IMR-90 (cell line): Measurements from ENCODE around the gene WDR27. TPM values are rescaled to one million over a fixed set of nuclear protein-coding genes. Genes with fewer than 3 reads are reported as not detected.

ENCODE experiments used
- ATAC-seq: fragments of 200-7000 bp; cut with Tn5 transposase; 2 replicates; pipeline ENCODE4 v1.9.1; 2020; ENCODE audit warnings: low read depth, mild to moderate bottlenecking, moderate library complexity
- BruUV-seq: library from RNA; stranded (reverse); fragments of 400-500 nt; replicated peaks from 2 replicates; lab custom pipeline; 2021; lab: Mats Ljungman, UMichigan
- CTCF ChIA-PET: fragments of 300-600 bp; formaldehyde crosslinking; extraction: SDS; loops from one replicate; lab custom pipeline; 2021; ENCODE audit warnings: antibody characterized with exemption; lab: Yijun Ruan, JAX
- POLR2A ChIA-PET: fragments of 300-600 bp; sonication (Branson Sonifier 250); formaldehyde crosslinking; loops from one replicate; lab custom pipeline; 2022; ENCODE audit warnings: antibody characterized with exemption; ENCODE audit not compliant: unreplicated experiment; lab: Charles Lee
- DNase-seq: peaks from one replicate; pipeline ENCODE4 v3.0.0; 2013
- H2AFZ ChIP-seq: replicated peaks from 2 replicates; pipeline ENCODE3; 2013; ENCODE audit warnings: low read length, mild to moderate bottlenecking; ENCODE audit not compliant: poor library complexity
- H2AK5ac ChIP-seq: 2 replicates; pipeline ENCODE4 v1.6.1; 2013; ENCODE audit warnings: low read depth, low read length, inconsistent platforms
- H2AK9ac ChIP-seq: replicated peaks from 2 replicates; pipeline ENCODE3; 2013; ENCODE audit warnings: mild to moderate bottlenecking, low read depth, low read length, moderate library complexity; ENCODE audit not compliant: poor library complexity
- H2BK120ac ChIP-seq: 2 replicates; pipeline ENCODE4 v1.6.1; 2013; ENCODE audit warnings: low read depth, low read length, inconsistent platforms
- H2BK15ac ChIP-seq: 3 replicates; pipeline ENCODE4 v1.6.1; 2013; ENCODE audit warnings: low read depth, low read length, inconsistent platforms
- H2BK20ac ChIP-seq: 2 replicates; pipeline ENCODE4 v1.6.1; 2013; ENCODE audit warnings: low read depth, mild to moderate bottlenecking, inconsistent platforms, low read length, moderate library complexity
- H2BK5ac ChIP-seq: 2 replicates; pipeline ENCODE4 v1.6.1; 2013; ENCODE audit warnings: mild to moderate bottlenecking, low read depth, low read length, inconsistent platforms; ENCODE audit not compliant: poor library complexity, severe bottlenecking
- H3K14ac ChIP-seq: replicated peaks from 2 replicates; pipeline ENCODE4 v1.6.1; 2013; ENCODE audit warnings: low read depth, low read length, inconsistent platforms
- H3K18ac ChIP-seq: 2 replicates; pipeline ENCODE4 v1.6.1; 2013; ENCODE audit warnings: low read depth, low read length, control low read depth
- H3K23ac ChIP-seq: 2 replicates; pipeline ENCODE4 v1.6.1; 2013; ENCODE audit warnings: low read depth, low read length, inconsistent platforms
- H3K27ac ChIP-seq: 2 replicates; pipeline ENCODE4 v1.5.1; 2013; ENCODE audit warnings: mild to moderate bottlenecking, control low read depth, low read length; ENCODE audit not compliant: insufficient read depth
- H3K27me3 ChIP-seq: 2 replicates; pipeline ENCODE4 v1.6.1; 2013; ENCODE audit warnings: low read length; ENCODE audit not compliant: control insufficient read depth, insufficient read depth
- H3K36me3 ChIP-seq: 2 replicates; pipeline ENCODE4 v1.6.1; 2013; ENCODE audit warnings: low read length, mixed read lengths; ENCODE audit not compliant: control insufficient read depth, insufficient read depth
- H3K4ac ChIP-seq: 2 replicates; pipeline ENCODE4 v1.6.1; 2013; ENCODE audit warnings: low read depth, low read length, inconsistent platforms
- H3K4me1 ChIP-seq: 2 replicates; pipeline ENCODE4 v1.6.1; 2013; ENCODE audit warnings: low read length, mixed read lengths; ENCODE audit not compliant: control insufficient read depth, insufficient read depth
- H3K4me2 ChIP-seq: 2 replicates; pipeline ENCODE4 v1.6.1; 2013; ENCODE audit warnings: low read depth, mild to moderate bottlenecking, control low read depth, low read length, moderate library complexity
- H3K4me3 ChIP-seq: 2 replicates; pipeline ENCODE4 v1.5.1; 2013; ENCODE audit warnings: low read depth, mild to moderate bottlenecking, control low read depth, low read length, moderate library complexity; ENCODE audit not compliant: insufficient read depth
- H3K56ac ChIP-seq: 2 replicates; pipeline ENCODE4 v1.6.1; 2013; ENCODE audit warnings: low read length, inconsistent platforms; ENCODE audit not compliant: insufficient read depth; ENCODE audit errors: extremely low read depth
- H3K79me1 ChIP-seq, 2 experiments: 2 replicates each; pipeline ENCODE4 v1.6.1; 2013; ENCODE audit warnings: low read length in 2 of 2, inconsistent platforms in 1 of 2, low read depth in 1 of 2
- H3K9ac ChIP-seq: 2 replicates; pipeline ENCODE4 v1.6.1; 2013; ENCODE audit warnings: low read depth, low read length, control low read depth
- H3K9me1 ChIP-seq: 2 replicates; pipeline ENCODE4 v1.6.1; 2013; ENCODE audit warnings: low read length, inconsistent platforms; ENCODE audit not compliant: insufficient read depth
- H3K9me3 ChIP-seq: 2 replicates; pipeline ENCODE4 v1.6.1; 2013; ENCODE audit warnings: low read length; ENCODE audit not compliant: control insufficient read depth, insufficient read depth
- H4K20me1 ChIP-seq: 2 replicates; pipeline ENCODE4 v1.6.1; 2013; ENCODE audit warnings: low read length, inconsistent platforms; ENCODE audit not compliant: insufficient read depth
- H4K5ac ChIP-seq: 2 replicates; pipeline ENCODE4 v1.6.1; 2013; ENCODE audit warnings: mild to moderate bottlenecking, low read depth, low read length, control low read depth
- H4K8ac ChIP-seq, 2 experiments: 2 replicates each; pipeline ENCODE4 v1.6.1; 2013; ENCODE audit warnings: low read depth in 2 of 2, low read length in 2 of 2, control low read depth in 1 of 2, inconsistent platforms in 1 of 2
- H4K91ac ChIP-seq: 2 replicates; pipeline ENCODE4 v1.6.1; 2013; ENCODE audit warnings: low read depth, low read length, inconsistent platforms; ENCODE audit not compliant: insufficient read depth
- BHLHE40 ChIP-seq: fragments of 150-350 bp; IDR thresholded peaks from 2 replicates; pipeline ENCODE4 v1.6.1; 2016; ENCODE audit warnings: mild to moderate bottlenecking, low read depth, low read length
- CEBPB ChIP-seq: IDR thresholded peaks from 2 replicates; pipeline ENCODE4 v1.6.1; 2012; ENCODE audit warnings: low read depth, low read length, improper control_type of control experiment
- CHD1 ChIP-seq: IDR thresholded peaks from 2 replicates; pipeline ENCODE4 v1.6.1; 2012; ENCODE audit warnings: low read depth, low read length, improper control_type of control experiment
- CTCF ChIP-seq: conservative IDR thresholded peaks from 2 replicates; pipeline ENCODE4 v1.5.1; 2012; ENCODE audit warnings: mild to moderate bottlenecking, low read depth, low read length, improper control_type of control experiment
- ELK1 ChIP-seq: fragments of 150-350 bp; IDR thresholded peaks from 2 replicates; pipeline ENCODE4 v1.6.1; 2016; ENCODE audit warnings: low read depth, mild to moderate bottlenecking, low read length, moderate library complexity, borderline replicate concordance
- FOS ChIP-seq: fragments of 150-350 bp; IDR thresholded peaks from 2 replicates; pipeline ENCODE4 v1.6.1; 2016; ENCODE audit warnings: low read depth, low read length
- MAFK ChIP-seq: IDR thresholded peaks from 2 replicates; pipeline ENCODE4 v1.6.1; 2012; ENCODE audit warnings: low read depth, low read length, improper control_type of control experiment
- MAZ ChIP-seq: IDR thresholded peaks from 2 replicates; pipeline ENCODE4 v1.6.1; 2012; ENCODE audit warnings: low read depth, mild to moderate bottlenecking, low read length, improper control_type of control experiment, moderate library complexity, borderline replicate concordance
- MXI1 ChIP-seq: IDR thresholded peaks from 2 replicates; pipeline ENCODE4 v1.6.1; 2012; ENCODE audit warnings: low read depth, mild to moderate bottlenecking, low read length, moderate library complexity, borderline replicate concordance
- NFE2L2 ChIP-seq: fragments of 150-350 bp; IDR thresholded peaks from 2 replicates; pipeline ENCODE4 v1.6.1; 2016; ENCODE audit warnings: low read depth, mild to moderate bottlenecking, low read length
- POLR2A ChIP-seq: IDR thresholded peaks from 2 replicates; pipeline ENCODE4 v1.6.1; 2012; ENCODE audit warnings: mild to moderate bottlenecking, low read depth, low read length
- RAD21 ChIP-seq: IDR thresholded peaks from 2 replicates; pipeline ENCODE4 v1.6.1; 2012; ENCODE audit warnings: low read length, improper control_type of control experiment
- RCOR1 ChIP-seq: IDR thresholded peaks from 2 replicates; pipeline ENCODE4 v1.6.1; 2012; ENCODE audit warnings: mild to moderate bottlenecking, low read length, improper control_type of control experiment; ENCODE audit not compliant: insufficient replicate concordance
- RFX5 ChIP-seq: IDR thresholded peaks from 2 replicates; pipeline ENCODE4 v1.8.0; 2012; ENCODE audit warnings: low read depth, mild to moderate bottlenecking, low read length, moderate library complexity
- SMC3 ChIP-seq: fragments of 150-350 bp; IDR thresholded peaks from 2 replicates; pipeline ENCODE4 v1.6.1; 2016; ENCODE audit warnings: low read depth, mild to moderate bottlenecking, antibody characterized with exemption, low read length, moderate library complexity
- USF2 ChIP-seq: fragments of 150-350 bp; IDR thresholded peaks from 2 replicates; pipeline ENCODE4 v1.6.1; 2017; ENCODE audit warnings: mild to moderate bottlenecking, antibody characterized with exemption, low read length, low read depth
- WGBS, 2 experiments: methylation state at CpG; one replicate each; pipeline versions ENCODE4 v1.1.5 to v1.1.7; 2013; ENCODE audit warnings: missing lambda C conversion rate in 2 of 2; ENCODE audit not compliant: insufficient read length in 1 of 2; ENCODE audit errors: extremely low coverage in 2 of 2; 5-methylcytosine and 5-hydroxymethylcytosine counted together
- dilution Hi-C: fragments of 300-500 bp; cut with HindIII; formaldehyde crosslinking; loops from one replicate; pipeline ENCODE4 v1.14.3; 2018; ENCODE audit warnings: low sequenced_read_pairs; ENCODE audit not compliant: unreplicated experiment
- in situ Hi-C: fragments of 300-500 bp; cut with MboI; formaldehyde crosslinking; loops from 3 replicates; pipeline ENCODE4 v1.14.3; 2019; ENCODE audit warnings: low sequenced_read_pairs, inconsistent platforms, mixed read lengths
- intact Hi-C: fragments of 100-400 bp; cut with micrococcal nuclease; formaldehyde crosslinking; loops from 2 replicates; pipeline ENCODE4 v1.10.0; 2022
- polyA plus RNA-seq, 3 experiments: library from polyadenylated mRNA; depleted of rRNA; stranded (reverse); fragments of >200 nt; gene quantifications; 2 replicates each; pipeline ENCODE4 v1.2.3, GENCODE V29; 2012; ENCODE audit warnings: low replicate concordance in 1 of 3
- total RNA-seq: library from RNA; depleted of rRNA; stranded (reverse); fragments of >200 nt; gene quantifications from 2 replicates; pipeline ENCODE4 v1.2.3, GENCODE V29; 2012

WDR27 gene
- total and polyA plus RNA-seq, 2 of the 4 experiments (the other 2 are of a cell fraction) = 7.0 to 18.5 TPM

DNA sequence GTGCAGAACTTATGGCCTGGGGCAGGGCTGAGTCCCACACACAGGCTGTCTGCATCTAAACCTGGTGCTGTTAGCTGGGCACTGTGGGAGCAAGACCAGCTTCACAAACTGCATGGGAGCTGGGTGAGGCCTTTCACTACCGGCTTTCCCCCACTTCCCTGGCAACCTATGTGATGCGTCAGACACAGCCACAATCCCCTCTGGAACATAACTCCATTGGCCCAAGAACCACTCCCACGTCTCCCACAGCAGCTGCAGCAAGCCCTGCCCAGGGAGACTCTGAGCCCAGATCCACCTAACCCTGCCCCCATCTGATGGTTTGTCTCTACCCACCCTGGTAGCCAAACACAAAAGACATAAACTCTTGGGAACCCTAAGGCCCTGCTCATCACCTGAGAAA lies 9.3 kb downstream of the WDR27 start:
- Histone ChIP-seq H2AK9ac (no peak overlapping the region), H3K9ac (no peak overlapping the region), H3K4ac (no peak overlapping the region), H2BK20ac (no peak overlapping the region), H3K4me2 (no peak overlapping the region), H2AFZ (no peak overlapping the region), H3K27me3 (no peaks in the 10 kb centered on the region), H4K20me1 (peaks cover 3% of the 10 kb centered on the region; the same call in 1 of the 2 replicates), H4K91ac (no peak overlapping the region), H3K9me3 (peaks cover 4% of the 10 kb centered on the region; the same call in 1 of the 2 replicates), H3K4me1 (peaks cover 4% of the 10 kb centered on the region), H2BK120ac (no peak overlapping the region), H3K18ac (no peak overlapping the region), H3K27ac (no peak overlapping the region), H4K8ac (no peak overlapping the region), H2BK15ac (no peak overlapping the region), H3K23ac (no peak overlapping the region), H3K79me1 (peaks cover 18 to 42% of the 10 kb centered on the region in 2 experiments), H3K56ac (no peak overlapping the region), H3K14ac (no peak overlapping the region), H3K36me3 (peaks cover 8% of the 10 kb centered on the region), H2BK5ac (no peak overlapping the region), H2AK5ac (no peak overlapping the region), H3K9me1 (peaks cover 7% of the 10 kb centered on the region), H4K5ac (no peak overlapping the region), H3K4me3 (no peak overlapping the region)
- dilution Hi-C loops (no loop called here), in situ Hi-C loops (no loop called here), intact Hi-C loops (no loop called here)
- 100% methylated on average over 1 of the region's 3 CpGs; no CpG with 5 or more reads in 1 of the 2 experiments for WGBS, 2 experiments
- ChIA-PET CTCF (no interaction called here), POLR2A (no interaction called here)
- DNase-seq (no peak), ATAC-seq (no peak)
- BruUV-seq = no TSS peak
- TF ChIP-seq RFX5 (no peak), RCOR1 (no peak), NFE2L2 (no peak), MAZ (no peak), ELK1 (no peak), MXI1 (no peak), RAD21 (no peak), FOS (no peak), CEBPB (no peak), USF2 (no peak), BHLHE40 (no peak), MAFK (no peak), POLR2A (no peak), CTCF (no peak), SMC3 (no peak), CHD1 (no peak)
